ENCODE measurements around the gene IMPDH1.

IMPDH1 gene

DNA sequence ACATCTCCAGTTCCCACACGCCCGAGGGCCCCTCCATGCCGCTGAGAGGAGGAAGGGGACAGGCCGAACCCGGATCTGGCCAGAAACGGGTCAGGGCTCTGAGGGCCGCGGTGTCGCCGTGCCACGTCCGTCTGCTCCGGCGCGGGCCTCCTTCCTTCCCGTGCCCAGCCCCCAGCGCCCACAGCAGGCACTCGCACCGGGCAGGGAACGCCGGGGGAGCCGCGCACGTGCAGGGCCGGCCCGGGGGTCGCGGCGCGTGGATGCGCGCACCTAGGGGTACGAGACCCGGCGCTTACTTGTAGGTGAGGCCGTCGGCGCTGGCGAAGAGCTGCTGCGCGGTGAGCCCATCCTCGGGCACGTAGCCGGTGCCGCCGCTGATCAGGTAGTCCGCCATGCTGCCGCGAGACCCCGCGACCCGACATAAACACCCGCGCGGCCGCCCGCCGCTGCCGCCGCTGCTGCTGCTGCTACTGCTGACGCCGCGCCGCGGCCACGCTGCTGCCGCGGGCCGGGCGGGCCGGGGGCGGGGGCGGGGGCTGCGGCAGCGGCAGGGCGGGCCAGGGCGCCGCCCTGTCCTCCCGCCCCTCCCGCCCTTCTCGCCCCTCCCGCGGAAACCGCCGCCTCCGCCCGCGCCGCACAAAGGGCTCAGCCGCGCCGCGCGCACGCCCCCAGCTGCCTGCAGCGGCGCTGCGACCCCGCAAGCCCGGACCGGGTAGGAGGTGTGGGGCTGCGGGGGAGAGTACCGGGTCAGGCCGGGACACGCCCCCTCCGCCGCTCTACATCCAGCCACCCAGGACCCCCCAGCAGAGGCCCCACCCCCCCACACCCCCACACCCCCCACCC is 4.1 kb downstream of the IMPDH1 start:
- peak in 1 of 2 donors; percentile 31 for DNase-seq (ENCODE audit: low read depth in 2 of 2)

DNA sequence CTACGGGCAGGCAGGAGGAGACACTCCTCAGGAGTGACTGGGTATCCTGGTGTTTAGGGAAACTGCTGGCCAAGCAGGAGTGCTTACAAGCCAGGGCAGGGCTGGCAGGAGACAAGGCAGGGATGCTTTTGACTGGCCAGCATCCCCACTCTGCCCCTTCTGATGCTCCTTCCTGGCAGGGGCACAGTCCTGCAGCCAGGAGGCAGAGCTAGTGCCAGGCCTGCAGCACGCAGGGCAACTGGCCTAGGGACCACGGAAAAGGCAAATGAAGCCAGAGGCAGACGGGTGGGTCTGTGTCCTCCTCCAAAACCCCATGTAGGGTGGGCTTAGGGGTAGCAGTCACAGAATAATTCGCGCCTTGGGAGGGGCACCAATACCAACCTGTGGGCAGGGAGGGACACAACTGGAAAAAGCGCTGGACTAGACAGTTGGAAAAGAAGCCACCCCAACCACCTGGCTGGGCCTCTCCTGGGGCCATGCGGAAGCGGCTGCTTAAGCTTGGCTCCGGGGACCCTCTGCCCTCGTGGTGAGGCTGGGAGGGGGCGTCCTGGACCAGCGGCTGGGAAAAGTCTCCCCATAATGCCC is 4.8 kb downstream of the IMPDH1 start:
- no peak for DNase-seq (ENCODE audit: low read depth in 2 of 2)

DNA sequence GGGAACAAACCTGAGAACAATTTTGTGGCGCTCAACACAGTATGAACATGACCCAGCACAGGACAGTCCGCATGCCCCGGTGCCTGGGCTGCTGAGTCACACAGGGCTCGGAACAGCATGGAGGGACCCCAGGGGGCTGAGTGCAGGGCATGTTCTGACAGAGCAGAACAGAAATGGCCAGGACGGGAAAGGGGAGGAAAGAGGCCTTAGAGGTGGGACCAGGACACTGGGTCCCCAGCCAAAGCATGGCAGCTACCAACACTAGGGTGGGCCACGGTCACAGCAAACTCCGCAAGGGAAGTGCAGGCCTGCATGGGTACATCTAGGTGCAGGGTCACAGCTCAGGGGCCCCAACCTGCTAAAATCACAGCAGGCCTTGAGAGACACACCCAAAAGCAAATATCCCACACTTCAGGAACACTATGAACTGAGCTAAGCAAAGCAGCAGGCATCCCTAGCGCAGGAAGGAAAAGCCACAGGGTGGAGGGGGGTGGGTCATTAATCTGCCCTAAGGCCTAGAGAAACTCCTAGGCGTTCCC is 5.6 kb downstream of the IMPDH1 start:
- DNase-seq (ENCODE audit: low read depth in 2 of 2): no peak

GRCh38 chr7:128403676-128404075 is 6.1 kb downstream of the IMPDH1 start:
- DNase-seq (ENCODE audit: low read depth in 2 of 2): no peak

DNA sequence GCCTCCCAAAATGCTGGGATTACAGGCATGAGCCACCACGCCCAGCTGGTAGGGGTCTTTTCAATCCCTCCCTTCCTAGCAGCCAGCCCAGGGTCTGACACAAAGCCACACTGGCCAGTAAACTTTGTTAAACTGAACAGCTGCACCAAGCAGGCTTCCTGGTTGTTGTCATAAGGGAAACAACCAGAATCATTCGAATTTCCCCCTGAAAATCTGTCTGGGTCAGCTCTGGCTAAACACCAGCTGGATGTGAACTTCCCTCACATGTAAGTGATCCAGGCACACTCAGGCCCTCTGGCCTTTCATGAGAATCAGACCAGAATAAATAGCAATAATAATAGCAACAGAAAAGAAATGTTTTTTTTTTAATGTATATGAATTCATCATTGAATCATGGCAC is 7.4 kb downstream of the IMPDH1 start:
- no peak for DNase-seq (ENCODE audit: low read depth in 2 of 2)

GRCh38 chr7:128400566-128400965 is 9.2 kb downstream of the IMPDH1 start:
- no peak for DNase-seq (ENCODE audit: low read depth in 2 of 2)

DNA sequence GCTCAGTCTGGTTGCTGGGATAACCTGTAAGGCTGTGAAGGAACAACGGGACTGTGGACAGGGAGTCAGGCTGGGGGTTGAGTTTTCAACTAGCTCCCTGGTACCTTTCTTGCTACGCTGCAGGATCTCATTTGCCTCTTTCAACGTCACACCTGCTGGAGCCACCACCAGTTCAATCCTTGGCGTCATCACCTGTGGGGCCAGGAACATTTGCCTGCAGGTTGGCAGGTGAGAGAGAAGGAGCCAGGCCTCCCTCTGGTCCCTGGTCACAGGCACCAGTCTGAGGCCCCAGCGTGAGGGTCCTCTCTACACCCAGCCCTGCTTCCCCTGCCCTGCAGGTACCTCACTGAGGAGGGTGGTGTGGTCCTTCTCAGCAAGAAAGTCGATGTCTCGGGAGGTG is 9.8 kb downstream of the IMPDH1 start:
- DNase-seq (ENCODE audit: low read depth in 2 of 2): no peak

DNA sequence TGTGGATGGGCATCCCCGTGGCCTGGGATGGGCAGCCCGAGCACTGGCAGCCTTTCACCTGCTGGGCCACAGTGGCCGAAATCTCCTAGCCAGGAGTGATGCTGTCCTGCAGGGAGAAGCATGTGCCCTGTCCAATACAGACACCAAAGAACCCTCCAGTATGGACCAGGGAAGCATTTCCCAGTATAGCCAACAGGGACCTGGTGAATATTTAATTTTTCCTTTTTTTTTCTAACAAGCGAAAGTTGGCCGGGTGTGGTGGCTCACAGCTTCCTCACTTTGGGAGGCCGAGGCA is 11.0 kb downstream of the IMPDH1 start:
- DNase-seq (ENCODE audit: low read depth in 2 of 2): no peak

DNA sequence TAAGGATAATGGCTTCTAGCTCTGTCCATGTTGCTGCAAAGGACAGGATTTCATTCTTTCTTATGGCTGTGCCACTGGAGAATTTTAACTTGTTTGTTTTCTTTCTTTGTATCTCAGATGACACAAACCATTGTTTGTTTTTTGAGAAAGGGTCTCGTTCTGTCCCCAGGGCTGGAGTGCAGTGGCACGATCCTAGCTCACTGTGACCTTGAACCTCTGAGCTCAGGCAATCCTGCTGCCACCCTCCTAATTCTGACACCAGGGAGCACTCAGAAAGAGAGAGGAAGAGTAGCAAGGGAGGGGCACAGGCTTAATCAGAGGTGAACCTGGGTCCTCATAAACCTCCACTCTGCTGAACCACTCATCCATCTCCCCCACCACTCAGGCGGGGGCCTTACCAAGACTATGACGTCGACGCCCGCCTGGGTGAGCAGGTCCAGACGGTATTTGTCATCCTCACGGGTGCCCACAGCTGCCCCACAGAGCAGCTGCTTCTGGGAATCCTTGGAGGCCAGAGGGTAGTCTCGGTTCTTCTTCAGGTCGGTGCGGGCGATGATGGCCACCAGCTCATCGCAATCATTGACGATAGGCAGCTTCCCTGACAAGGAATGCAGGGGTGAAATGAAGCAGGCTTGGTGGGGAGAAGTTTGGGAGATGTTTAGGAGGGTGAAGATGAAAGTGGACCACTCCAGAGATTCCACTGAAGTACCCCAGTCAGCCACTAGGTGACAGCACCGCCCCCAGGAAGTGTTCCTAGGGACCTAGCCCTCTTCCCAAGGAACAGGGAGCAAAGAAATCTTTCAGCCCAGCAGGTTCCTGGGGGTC is 11.6 kb downstream of the IMPDH1 start:
- peak in 1 of 2 donors; percentile 26 for DNase-seq (ENCODE audit: low read depth in 2 of 2)

DNA sequence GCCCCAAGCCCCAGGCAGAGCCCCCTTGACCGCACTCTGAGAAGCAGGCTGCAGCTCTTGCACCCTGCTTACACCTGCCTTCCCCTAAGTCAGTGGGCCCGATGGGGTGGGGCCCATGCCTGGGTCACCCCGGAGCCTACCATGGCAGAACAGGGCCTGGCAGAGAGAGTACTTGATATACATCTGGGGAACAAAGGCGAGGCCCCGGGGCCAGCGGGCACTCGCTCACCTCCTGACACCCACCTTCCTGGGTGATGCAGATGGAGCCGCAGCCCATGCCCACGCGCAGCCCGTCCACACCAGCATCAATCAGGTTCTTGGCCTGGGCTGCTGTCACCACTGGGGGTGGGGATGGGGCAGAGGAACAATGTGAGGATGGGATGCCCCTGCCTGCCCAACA is 13.4 kb downstream of the IMPDH1 start:
- DNase-seq (ENCODE audit: low read depth in 2 of 2): no peak

DNA sequence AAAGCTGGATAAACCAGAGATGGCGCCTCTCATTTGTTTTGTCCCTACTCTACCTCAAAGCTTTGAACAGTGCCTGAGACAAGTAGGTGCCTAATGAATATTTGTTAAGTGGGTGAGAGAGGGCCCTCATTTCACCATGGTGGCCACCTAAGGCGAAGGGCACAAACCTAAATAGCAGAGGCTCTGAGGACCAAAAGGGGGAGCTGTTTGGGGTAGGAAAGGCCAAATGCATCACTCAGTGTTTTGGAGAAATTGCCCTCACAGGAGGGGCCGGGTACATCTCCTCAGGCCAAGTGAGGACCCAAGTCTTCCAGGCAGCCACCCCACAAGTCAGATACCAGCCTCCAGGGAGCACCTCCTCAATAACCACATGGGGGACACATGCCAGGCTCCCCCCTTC is 14.0 kb downstream of the IMPDH1 start:
- DNase-seq (ENCODE audit: low read depth in 2 of 2): no peak

- no peak for DNase-seq (ENCODE audit: low read depth in 2 of 2)
These were observed 14.8 kb downstream of the IMPDH1 start for GRCh38 chr7:128394904-128395496.

DNA sequence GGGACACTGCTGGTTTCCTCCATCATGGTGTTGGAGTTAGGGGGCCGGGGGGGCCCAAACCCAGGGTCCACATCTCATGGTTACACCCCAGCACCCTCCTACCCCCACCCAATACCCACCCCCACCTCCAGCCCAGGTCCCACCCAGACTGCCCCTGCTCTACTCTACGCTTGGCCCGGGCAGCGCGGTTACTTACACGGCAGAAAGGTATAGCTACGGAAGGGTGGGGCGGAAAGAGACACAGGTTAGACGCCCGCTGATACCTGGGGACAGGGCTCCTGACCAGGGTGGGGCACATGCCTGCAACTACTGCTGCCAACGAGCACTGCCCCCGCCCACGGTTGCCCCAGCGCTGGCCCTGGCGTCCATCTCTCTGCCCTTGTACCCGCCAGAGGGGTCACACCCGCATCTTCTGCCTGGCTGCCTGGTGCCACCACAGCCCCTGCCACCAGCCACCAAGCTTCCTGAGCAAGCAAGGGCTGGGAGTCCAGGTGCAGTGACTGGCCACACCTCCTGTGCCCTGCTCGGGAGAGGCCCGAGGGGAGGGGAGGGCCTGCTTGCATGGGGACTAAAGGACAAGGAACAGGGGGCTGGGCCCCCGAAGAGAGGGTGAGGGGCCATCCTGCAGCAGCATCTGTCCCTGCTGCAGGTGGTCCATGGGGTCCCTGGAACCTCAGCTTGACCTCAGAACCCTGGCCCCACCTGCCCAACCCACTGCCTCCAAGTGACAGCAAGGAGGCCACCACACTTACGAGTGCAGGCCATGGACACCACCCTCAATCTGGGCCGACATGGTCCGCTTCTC is 16.1 kb downstream of the IMPDH1 start:
- no peak for DNase-seq (ENCODE audit: low read depth in 2 of 2)

DNA sequence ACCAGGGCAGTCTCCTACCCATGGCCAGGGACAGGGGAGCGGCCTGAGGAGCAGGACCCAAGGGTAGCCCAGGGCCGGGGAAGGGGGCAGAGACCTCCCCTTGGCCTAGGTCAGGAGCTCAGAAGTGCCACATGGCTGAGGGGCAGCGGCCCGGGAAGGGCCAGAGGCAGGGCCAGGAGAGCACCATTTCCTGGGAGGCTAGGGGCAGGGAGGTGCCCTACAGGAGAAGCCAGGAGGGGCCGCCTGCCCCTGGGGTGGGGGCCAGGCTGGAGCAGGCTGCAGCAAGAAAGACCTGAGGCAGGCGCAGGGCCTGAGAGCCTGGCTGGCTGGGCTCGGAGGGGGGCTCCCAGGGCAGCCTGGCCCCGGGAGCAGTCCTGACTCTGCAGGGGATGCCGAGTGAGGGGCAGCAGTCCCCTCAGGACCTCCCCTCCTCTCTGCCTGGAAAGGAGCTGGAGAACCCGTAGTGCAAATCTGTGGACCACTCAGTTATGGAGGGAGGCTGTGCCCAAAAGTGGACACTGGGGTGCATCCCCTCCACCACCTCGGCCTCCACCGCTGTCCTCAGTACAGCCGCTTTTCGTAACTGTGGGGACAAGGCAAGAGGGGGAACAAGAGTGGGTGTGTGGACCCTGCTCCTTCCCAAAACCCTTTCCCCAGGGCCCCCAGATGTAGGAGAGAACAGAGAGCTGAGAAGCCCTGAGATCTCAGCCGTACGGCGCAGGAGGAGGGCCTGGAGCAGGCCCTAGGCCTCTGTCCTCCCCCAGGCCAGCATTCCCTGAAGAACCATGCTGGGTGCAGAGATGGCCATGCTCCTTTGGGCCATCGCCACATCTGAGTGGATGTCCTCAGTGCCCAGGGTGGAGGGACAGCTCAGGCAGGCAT is 17.1 kb downstream of the IMPDH1 start:
- no peak for DNase-seq (ENCODE audit: low read depth in 2 of 2)

DNA sequence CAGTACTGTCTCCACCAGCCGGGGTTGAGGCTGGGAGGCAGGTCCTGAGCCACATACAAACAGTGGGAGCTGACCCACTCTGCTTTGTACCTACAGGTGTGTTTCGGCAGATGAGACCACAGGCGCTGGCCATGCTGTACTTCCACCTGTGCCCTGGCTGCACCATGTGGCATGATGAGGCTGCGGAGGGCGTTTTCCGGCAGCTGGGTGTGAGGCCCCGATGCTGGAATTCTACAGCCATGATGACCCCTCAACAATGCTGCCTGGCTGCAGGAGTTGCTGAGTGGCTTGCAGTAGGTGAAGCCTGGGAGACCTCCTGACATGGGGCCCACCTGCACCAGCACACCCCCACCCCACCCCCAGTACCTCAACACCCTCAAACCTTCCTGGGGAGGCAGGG is 18.0 kb downstream of the IMPDH1 start:
- no peak for DNase-seq (ENCODE audit: low read depth in 2 of 2)

DNA sequence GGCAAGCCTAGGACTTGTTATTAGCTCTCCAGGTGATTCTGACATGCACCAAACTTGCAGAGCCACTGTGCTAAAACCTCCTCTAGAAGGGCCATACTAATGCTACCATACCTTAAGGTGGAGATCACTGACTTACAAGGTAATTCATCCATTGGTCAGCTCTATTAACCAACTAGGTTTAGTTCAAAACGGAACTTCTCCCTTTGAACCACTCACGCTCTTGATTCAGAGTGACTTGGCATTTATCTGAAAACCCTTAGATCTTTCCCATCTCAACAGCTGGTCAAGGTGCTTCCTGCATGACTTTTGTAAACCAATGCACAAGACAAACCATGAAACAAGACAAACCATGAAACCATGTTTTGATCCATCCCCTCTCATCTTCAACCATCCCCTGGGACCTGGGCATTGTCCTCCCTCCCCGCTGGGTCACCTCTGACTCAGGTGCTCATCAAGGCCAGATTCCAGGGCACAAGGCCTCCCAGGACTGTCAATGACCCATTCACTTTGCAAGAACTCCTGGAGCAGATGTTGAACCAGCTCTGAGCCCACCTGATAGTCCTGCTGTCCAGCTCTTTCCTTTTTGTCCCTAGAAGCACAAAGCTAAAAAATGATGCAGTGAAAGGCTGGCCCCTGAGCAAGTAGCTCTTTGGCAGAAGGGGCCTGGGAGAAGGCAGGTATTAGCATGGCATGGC is 18.8 kb downstream of the IMPDH1 start:
- no peak for DNase-seq (ENCODE audit: low read depth in 2 of 2)

DNA sequence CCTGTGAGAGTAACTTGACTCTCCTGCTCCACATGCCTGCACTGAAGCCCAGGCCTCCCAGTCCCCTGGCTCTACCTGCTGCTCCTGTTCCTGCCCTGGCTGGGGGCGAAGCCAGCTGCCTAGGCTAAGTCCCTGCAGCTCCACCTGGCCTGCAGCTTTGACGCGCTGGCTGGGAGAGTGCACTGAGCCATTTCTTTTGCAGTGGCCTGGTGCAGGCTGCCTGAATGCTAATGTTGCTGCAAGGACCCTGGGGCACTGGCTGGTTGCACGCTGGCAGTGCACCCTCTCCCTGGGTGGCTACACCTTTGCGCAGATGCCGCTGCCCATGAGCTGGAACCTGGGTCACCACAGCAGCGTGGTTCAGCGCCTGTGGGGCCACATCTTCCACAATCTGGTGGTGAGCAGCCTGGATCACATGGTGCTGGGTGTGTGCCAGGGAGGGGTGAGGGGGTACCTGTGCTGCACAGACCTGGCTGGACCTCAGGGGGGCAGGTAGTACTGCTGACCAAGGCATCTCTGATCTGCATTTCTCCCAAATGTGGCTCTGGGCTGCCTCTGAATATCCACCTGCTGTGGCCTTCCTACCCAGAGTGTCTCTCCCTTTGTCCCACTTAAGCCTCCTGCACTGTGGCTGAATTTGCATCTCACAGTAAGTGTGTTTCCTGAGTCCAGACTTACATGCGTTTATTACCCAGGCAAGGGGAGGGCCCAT is 20.0 kb downstream of the IMPDH1 start:
- DNase-seq (ENCODE audit: low read depth in 2 of 2): no peak

GRCh38 chr7:128389085-128389617 is 20.6 kb downstream of the IMPDH1 start:
- no peak for DNase-seq (ENCODE audit: low read depth in 2 of 2)

DNA sequence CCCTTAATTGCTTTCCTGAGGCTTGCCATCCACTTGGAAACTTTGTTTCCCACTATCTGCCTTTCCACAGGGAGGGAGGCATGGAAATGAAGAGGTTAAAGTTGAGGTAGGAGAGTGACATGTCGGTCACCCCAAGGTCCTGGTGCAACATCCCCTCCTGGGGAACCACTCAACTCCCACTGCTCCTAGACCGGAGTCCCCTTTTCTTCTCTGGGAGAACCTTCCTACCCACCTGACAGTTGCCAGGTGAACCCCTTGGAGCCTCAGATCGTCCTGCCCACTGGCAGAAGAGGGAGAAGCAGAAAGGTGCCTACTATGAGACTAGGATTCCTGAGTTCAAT is 21.7 kb downstream of the IMPDH1 start:
- DNase-seq (ENCODE audit: low read depth in 2 of 2): no peak
